CD4-positive, alpha-beta T cell (primary cell): ENCODE measurements around the gene MAGI3. TPM values are rescaled to one million over a fixed set of nuclear protein-coding genes. Genes with fewer than 3 reads are reported as not detected.

Experiments used
- ATAC-seq: fragments of 200-7000 bp; cut with Tn5 transposase; one replicate; pipeline ENCODE4 v1.10.0; 2022; ENCODE audit warnings: mild to moderate bottlenecking; ENCODE audit not compliant: poor library complexity
- CTCF ChIA-PET: fragments of 350-600 bp; sonication (Branson Sonifier 250); formaldehyde crosslinking; loops from one replicate; lab custom pipeline; 2021; ENCODE audit warnings: antibody characterized with exemption, inconsistent platforms; lab: Charles Lee
- POLR2A ChIA-PET: fragments of 350-600 bp; sonication (Branson Sonifier 250); formaldehyde crosslinking; loops from one replicate; lab custom pipeline; 2021; ENCODE audit warnings: antibody characterized with exemption, inconsistent platforms; lab: Charles Lee
- DNase-seq, 14 experiments: peaks; one replicate each; pipeline ENCODE4 v3.0.0-alpha.2; 2013 to 2020; ENCODE audit warnings: mixed read lengths in 2 of 14
- H3K27ac ChIP-seq, 2 donors: one replicate each; pipeline versions ENCODE4 v1.5.1 to v1.7.0; 2013; ENCODE audit warnings: low read length in 2 of 2, low read depth in 1 of 2, mild to moderate bottlenecking in 1 of 2
- H3K27me3 ChIP-seq, 2 experiments: 1 replicate in 1 of 2; 2 replicates in 1 of 2; pipeline versions ENCODE4 v1.6.1 to v1.7.0; 2013; ENCODE audit warnings: low read length in 2 of 2, control low read depth in 1 of 2, mild to moderate bottlenecking in 1 of 2, moderate library complexity in 1 of 2; ENCODE audit not compliant: insufficient read depth in 2 of 2, control insufficient read depth in 1 of 2
- H3K36me3 ChIP-seq: one replicate; pipeline ENCODE4 v1.6.1; 2013; ENCODE audit warnings: low read length, control low read depth; ENCODE audit not compliant: insufficient read depth
- H3K4me1 ChIP-seq: one replicate; pipeline ENCODE4 v1.6.1; 2013; ENCODE audit warnings: low read length, control low read depth; ENCODE audit not compliant: insufficient read depth
- H3K4me3 ChIP-seq: one replicate; pipeline ENCODE4 v1.5.1; 2013; ENCODE audit warnings: mild to moderate bottlenecking, low read length, moderate library complexity
- H3K9me3 ChIP-seq, 2 experiments: 1 replicate in 1 of 2; 2 replicates in 1 of 2; pipeline versions ENCODE4 v1.6.1 to v1.7.0; 2013; ENCODE audit warnings: low read length in 2 of 2, mild to moderate bottlenecking in 2 of 2, control low read depth in 1 of 2, moderate library complexity in 1 of 2; ENCODE audit not compliant: control insufficient read depth in 1 of 2, insufficient read depth in 1 of 2
- H3K27ac Mint-ChIP-seq: one replicate; pipeline ENCODE4 v1.8.0; 2020; ENCODE audit warnings: mixed read lengths
- H3K27me3 Mint-ChIP-seq: one replicate; pipeline ENCODE4 v1.8.0; 2021; ENCODE audit warnings: mixed read lengths
- H3K36me3 Mint-ChIP-seq: one replicate; pipeline ENCODE4 v1.8.0; 2021; ENCODE audit warnings: low read depth, mixed read lengths
- H3K4me1 Mint-ChIP-seq: one replicate; pipeline ENCODE4 v1.8.0; 2021; ENCODE audit warnings: low read depth, mixed read lengths
- H3K4me3 Mint-ChIP-seq: one replicate; pipeline ENCODE4 v1.8.0; 2020; ENCODE audit warnings: mild to moderate bottlenecking, mixed read lengths
- H3K9me3 Mint-ChIP-seq: one replicate; pipeline ENCODE4 v1.8.0; 2020; ENCODE audit warnings: mixed read lengths
- CTCF ChIP-seq: fragments of 200-600 bp; IDR thresholded peaks from one replicate; pipeline ENCODE4 v1.8.0; 2022; ENCODE audit warnings: antibody characterized with exemption, mild to moderate bottlenecking
- intact Hi-C, 2 experiments: fragments of 100-400 bp; cut with DNase I in 1 of 2; cut with micrococcal nuclease in 1 of 2; formaldehyde crosslinking; loops; one replicate each; pipeline versions ENCODE4 v1.15.1 to v1.9.0; 2023 to 2025; cut with DNase I, micrococcal nuclease
- total RNA-seq, 174 experiments: library from RNA in 2 of 174; stranded (reverse) in 2 of 174; gene quantifications; one replicate each; pipeline ENCODE4 v1.2.3 and lab custom pipeline; 2021 to 2026

Gene MAGI3
- total RNA-seq, 2 experiments from 2014 or later: 6.7 to 8.7 TPM

DNA sequence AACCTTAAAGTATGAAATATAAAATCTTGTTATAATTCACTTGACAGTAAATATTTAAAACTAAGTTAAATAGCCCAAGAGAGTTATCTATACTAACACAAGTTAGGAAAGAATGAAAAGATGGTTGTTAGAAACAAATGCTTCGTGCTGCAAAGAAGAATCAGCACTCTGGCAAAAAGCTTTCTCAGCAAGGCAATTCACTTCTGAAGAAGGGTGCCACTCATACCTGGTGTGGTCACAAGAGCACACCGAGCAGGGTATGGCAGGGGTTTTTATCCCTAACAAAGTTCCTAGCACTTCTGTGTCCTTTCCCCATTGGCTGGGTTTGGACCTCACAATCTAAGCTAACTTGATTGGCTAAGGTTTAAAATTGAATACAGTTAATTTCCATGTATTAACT lies 121.0 kb downstream of the MAGI3 start:
- no peaks in the 10 kb centered on the region for H3K27me3 Mint-ChIP-seq
- CTCF ChIA-PET: no interaction called here
- H3K9me3 ChIP-seq: peaks cover 7 to 22% of the 10 kb centered on the region in 2 experiments
- H3K4me3 Mint-ChIP-seq: no peak overlapping the region
- POLR2A ChIA-PET: no interaction called here
- H3K27me3 ChIP-seq: no peaks in the 10 kb centered on the region
- DNase-seq (no peak), ATAC-seq (no peak)
- H3K4me3 ChIP-seq: no peak overlapping the region
- intact Hi-C loops: no loop called here
- peaks cover 19% of the 10 kb centered on the region for H3K9me3 Mint-ChIP-seq
- H3K27ac Mint-ChIP-seq: no peak overlapping the region
- no peak for TF ChIP-seq CTCF
- no peaks in the 10 kb centered on the region for H3K4me1 Mint-ChIP-seq
- H3K4me1 ChIP-seq: no peaks in the 10 kb centered on the region
- H3K27ac ChIP-seq: no peak overlapping the region
- H3K36me3 ChIP-seq: no peaks in the 10 kb centered on the region
- peaks cover 7% of the 10 kb centered on the region for H3K36me3 Mint-ChIP-seq

- no peak overlapping the region for H3K4me3 ChIP-seq
- Mint-ChIP-seq H3K4me1 (peaks cover 5% of the 10 kb centered on the region), H3K4me3 (no peak overlapping the region), H3K27ac (no peak overlapping the region), H3K27me3 (no peaks in the 10 kb centered on the region), H3K36me3 (peaks cover 4% of the 10 kb centered on the region), H3K9me3 (peaks cover 10% of the 10 kb centered on the region)
- no peak overlapping the region for H3K27ac ChIP-seq
- peaks cover 0 to 12% of the 10 kb centered on the region in 2 experiments for H3K9me3 ChIP-seq
- ATAC-seq (no peak), DNase-seq (no peak)
- CTCF ChIA-PET: no interaction called here
- intact Hi-C loops: no loop called here
- H3K27me3 ChIP-seq: no peaks in the 10 kb centered on the region
- TF ChIP-seq CTCF: no peak
- no peaks in the 10 kb centered on the region for H3K36me3 ChIP-seq
- no peaks in the 10 kb centered on the region for H3K4me1 ChIP-seq
- POLR2A ChIA-PET: no interaction called here
These were observed 125.2 kb downstream of the MAGI3 start for GRCh38 chr1:113515498-113515897.

DNA sequence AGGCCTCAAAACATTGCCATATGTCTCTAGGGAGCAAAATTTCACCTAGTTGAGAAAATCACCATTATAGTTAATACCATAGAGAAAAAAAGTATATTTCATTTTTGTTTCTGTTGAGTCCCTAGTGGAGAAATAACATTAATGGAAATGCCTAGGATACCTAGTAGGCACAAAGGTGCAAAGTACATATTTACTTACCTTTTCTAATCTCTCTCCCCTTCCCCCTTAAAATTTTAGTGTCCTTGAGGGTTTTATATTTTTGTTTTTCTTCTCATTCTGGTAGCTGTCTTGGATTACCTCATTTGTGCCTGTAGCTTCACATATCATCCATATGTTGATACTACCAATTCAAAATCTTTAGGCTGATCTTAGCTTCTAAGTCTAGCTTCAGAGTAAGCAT lies 127.0 kb downstream of the MAGI3 start:
- DNase-seq (no peak), ATAC-seq (no peak)
- Mint-ChIP-seq H3K4me3 (no peak overlapping the region), H3K9me3 (peaks cover 3% of the 10 kb centered on the region), H3K27me3 (no peaks in the 10 kb centered on the region), H3K4me1 (peaks cover 5% of the 10 kb centered on the region), H3K36me3 (no peaks in the 10 kb centered on the region), H3K27ac (no peak overlapping the region)
- intact Hi-C loops: no loop called here
- Histone ChIP-seq H3K27me3 (no peaks in the 10 kb centered on the region), H3K4me1 (no peaks in the 10 kb centered on the region), H3K9me3 (no peaks in the 10 kb centered on the region), H3K4me3 (no peak overlapping the region), H3K27ac (no peak overlapping the region), H3K36me3 (no peaks in the 10 kb centered on the region)
- POLR2A ChIA-PET: no interaction called here
- CTCF ChIA-PET: no interaction called here
- TF ChIP-seq CTCF: no peak
